ENCODE results near the gene THAP9.
A peak's percentile ranks its signal among the peaks of the same experiment; 100 is the strongest.
"Not testable (repeated sequence)": the region's sequence is repeated elsewhere in the genome, so short reads cannot be mapped to it uniquely, and the experiment has no call there.

THAP9 gene, protein sequence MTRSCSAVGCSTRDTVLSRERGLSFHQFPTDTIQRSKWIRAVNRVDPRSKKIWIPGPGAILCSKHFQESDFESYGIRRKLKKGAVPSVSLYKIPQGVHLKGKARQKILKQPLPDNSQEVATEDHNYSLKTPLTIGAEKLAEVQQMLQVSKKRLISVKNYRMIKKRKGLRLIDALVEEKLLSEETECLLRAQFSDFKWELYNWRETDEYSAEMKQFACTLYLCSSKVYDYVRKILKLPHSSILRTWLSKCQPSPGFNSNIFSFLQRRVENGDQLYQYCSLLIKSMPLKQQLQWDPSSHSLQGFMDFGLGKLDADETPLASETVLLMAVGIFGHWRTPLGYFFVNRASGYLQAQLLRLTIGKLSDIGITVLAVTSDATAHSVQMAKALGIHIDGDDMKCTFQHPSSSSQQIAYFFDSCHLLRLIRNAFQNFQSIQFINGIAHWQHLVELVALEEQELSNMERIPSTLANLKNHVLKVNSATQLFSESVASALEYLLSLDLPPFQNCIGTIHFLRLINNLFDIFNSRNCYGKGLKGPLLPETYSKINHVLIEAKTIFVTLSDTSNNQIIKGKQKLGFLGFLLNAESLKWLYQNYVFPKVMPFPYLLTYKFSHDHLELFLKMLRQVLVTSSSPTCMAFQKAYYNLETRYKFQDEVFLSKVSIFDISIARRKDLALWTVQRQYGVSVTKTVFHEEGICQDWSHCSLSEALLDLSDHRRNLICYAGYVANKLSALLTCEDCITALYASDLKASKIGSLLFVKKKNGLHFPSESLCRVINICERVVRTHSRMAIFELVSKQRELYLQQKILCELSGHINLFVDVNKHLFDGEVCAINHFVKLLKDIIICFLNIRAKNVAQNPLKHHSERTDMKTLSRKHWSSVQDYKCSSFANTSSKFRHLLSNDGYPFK

DNA sequence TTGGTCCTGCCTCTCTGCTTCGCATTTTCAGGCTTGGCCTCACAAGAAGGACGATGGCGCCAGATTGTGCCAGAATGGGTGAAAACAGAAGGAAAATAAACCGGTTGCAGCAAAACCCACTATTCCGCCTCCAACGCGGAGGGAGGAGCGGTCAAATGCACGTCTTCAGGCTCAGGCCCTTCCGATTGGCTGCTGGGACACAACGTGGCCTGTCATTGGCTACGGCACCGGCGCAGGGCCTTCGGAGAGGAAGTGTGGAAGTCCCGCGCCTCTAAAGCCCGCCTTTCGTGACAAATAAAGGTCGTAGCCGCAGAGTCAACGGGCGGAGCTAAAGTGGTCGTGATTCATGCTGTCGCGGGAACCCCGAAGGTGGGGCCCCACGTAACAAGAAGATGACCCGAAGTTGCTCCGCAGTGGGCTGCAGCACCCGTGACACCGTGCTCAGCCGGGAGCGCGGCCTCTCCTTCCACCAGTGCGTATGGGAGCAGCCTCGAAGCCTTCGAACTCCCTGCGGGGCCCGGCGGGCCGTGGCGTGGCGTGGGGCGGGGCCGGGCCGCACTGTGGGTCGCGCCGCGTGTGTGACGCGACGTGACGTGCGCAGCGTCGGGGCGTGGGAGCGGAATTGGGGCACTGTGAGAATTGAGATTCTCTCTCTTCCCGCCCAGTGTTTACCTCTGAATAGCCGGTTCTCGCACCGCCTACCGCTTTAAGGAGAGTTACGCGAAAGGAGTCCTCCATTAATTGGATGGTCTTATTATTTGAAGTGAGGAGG is at the start of gene THAP9:
Gene THAP9, plus strand, starts transcription at position 325 of the 772 bp plus-strand sequence. Its CDS starts 68 bp downstream, at position 393.
- DNase-seq: peak; percentile 99

DNA sequence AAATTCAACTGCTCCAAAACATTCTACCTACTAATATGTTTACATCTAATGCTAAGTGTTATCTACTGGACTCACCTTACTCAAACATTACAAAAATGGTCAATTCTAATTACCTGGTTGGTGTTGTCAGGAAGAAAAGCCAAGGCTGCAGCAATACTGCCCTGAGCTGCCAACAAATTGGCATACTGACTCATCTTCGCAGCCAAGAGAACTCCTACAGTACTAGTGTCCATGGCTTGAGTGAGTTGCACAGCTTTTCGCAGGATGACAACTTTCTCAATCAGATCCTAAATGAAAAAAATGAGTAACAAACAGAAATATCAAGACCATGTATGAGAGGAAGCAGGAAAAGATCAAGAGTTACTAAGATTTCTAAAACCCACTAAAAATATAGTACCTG is 49.2 kb upstream of the THAP9 start:
- no peak for DNase-seq

DNA sequence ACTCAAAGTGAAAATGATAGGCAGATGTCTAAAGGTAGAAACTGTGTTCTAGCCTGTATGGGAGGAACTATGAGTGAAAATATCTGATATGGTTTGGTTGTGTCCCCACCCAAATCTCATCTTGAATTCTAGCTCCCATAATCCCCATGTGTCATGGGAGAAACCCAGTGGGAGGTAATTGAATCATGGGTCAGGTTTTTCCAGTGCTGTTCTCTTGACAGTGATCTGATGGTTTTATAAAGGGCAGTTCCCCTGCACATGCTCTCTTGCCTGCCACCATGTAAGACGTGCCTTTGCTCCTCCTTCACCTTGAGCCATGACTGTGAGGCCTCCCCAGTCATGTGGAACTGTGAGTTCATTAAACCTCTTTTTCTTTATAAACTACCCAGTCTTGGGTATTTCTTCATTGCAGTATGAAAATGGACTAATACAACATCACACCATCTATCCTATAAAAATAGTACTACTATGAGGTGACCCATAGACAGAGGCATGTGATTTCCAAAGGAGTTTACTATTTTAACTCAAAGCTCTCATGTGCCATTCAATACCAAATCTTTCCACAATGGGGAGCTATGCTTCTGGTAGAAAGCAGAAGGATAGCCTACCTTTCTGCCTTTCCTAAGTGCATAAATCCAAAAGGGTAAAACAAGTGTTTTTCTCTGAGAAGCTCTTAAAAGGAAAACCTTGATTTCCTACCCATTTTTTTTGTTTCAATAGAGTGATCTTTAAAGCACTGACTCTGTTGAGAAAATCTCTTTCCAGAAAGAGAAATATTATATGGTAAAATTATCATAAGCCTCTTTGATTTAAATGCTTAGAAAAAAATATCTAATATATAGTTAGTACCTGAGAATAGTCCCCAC is 48.4 kb upstream of the THAP9 start:
- peak in 1 of 2 donors; percentile 62 for DNase-seq

DNA sequence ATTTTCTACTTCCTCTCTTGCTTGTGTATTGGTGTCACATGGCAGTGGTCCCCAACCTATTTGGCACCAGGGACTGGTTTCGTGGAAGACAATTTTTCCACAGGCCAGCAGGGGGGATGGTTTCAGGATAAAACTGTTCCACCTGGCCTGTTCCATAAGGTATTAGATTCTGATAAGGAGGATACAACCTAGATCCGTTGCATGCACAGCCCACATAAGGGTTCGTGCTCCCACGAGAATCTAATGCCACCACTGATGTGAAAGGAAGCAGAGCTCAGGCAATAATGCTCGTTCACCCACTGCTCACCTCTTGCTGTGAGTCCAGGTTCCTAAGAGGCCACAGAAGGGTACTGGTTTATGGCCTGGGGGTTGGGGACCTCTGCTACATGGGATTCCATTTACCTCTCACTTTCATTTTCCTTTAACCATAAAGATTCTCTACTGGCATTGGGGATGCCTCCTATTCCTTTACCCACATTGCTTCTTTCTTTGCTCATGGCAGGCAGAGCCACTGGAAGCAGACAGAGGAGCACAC is 47.7 kb upstream of the THAP9 start:
- DNase-seq: no peak

DNA sequence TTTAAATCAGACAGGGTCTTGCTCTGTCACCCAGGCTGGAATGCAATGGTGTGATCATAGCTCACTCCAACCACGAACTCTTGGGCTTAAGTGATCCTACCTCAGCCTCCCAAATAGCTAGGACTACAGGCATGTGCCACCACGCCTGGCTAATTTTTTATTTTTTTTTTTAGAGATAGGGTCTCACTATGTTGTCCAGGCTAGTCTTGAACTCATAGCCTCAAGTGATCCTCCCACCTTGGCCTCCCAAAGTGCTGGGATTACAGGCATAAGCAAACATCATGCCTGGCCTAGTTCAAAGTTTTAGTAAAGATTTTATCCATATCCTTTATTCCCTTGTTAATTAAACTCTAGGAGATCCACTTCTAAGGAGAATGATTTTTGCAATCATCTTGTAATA is 40.0 kb upstream of the THAP9 start:
- DNase-seq: not testable (repeated sequence)

DNA sequence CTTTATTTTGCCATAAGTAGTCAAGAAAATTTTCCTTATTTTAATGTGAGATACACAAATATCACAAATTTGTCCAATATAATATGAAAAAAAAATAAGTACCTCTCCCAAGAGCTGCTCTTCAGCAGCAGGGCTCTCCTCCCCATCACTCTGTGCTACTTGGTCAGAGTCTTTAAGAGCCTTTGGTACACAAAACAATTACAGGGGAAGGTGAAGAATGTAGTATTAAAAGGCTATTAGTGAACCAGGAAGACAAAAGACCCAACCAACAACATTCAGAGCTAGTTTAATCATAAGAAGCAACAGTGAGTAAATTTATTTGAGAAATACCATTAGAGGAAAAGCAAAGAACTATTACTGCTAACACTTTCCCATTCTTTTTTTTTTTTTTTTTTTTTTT is 39.0 kb upstream of the THAP9 start:
- DNase-seq: no peak

DNA sequence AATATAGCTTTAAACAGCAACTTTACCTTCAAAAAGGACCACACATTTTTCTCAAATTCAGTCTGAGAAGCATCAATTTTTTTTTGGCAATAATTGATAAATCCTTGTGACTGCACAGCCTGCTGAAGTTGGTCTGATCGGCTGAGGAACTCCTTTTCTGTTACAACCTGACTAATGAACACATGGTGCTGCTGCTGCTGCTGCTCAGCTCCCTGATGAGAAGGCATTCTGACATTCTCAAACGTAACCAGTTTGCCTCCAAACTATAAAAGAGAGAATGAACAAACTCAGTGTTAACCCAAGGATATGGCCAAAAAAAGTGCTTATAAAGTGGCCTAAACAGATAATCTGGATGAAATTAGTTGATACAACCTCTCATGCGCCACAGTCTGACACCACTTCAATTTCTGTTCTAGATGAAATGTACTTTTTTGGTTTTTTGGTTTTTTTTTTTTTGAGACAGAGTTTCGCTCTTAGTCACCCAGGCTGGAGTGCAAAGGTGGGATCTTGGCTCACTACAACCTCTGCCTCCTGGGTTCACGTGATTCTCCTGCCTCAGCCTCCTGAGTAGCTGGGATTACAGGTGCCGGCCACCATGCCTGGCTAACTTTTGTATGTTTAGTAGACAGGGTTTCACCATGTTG is 36.1 kb upstream of the THAP9 start:
- DNase-seq: no peak

DNA sequence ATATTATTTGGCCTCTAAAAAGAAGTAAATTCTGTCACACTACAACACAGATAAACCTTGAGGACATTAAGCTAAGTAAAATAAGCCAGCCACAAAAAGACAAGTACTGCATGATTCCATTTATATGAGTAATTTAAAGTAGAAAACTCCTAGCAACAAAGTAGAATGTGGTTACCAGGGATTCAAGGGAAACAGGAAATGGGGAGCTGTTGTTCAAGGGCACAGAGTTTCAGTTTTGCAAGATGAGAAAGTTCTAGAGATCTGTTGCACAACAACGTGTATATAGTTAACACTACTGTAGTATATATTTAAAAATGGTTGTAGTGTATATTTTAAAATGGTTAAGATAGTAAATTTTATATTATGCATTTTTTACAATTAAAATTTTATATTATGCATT is 34.9 kb upstream of the THAP9 start:
- DNase-seq: peak; percentile 25 to 56

DNA sequence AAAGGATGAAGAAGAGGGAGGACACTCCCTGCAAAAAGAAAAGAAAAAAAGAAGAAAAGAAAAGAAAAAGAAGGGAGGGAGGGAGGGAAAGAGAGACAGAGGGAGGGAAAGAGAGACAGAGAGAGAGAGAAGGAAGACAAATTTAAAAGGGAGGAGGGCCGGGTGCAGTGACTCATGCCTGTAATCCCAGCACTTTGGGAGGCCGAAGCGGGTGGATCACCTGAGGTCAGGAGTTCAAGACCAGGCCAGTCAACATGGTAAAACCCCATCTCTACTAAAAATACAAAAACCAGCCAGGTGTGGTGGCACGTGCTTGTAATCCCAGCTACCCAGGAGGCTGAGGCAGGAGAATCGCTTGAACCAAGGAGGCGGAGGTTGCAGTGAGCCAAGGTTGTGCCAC is 34.5 kb upstream of the THAP9 start:
- not testable (repeated sequence) for DNase-seq

DNA sequence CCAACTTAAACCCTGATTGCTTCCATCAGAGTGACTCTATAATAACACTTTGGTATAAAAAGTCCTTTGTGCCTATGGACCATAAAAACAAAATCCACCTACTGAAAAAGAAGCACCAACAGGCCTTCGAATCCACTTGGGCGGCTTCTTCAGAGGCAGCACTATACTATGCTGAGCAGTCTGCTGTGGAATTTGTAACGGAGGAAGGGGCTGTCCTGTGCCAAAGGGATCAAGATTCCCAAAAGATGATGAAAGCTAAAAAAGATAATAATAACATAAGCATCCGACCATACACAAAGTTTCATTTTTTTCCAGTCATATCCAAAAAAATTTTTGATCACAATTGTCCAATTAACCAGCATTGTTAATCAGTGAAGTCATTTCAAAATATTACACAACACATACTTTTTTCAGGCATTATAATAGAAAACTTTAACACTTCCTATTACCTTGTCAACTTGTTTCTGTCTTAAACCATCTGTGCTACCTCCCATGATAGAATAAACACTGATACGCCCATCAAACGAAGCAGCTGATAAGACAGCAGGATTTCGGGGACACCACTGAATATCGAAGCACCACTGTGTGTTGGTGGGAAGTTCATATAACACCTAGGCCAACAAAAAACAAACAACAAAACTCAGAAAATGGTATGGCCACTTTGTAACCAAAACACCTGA is 33.7 kb upstream of the THAP9 start:
- no peak for DNase-seq

DNA sequence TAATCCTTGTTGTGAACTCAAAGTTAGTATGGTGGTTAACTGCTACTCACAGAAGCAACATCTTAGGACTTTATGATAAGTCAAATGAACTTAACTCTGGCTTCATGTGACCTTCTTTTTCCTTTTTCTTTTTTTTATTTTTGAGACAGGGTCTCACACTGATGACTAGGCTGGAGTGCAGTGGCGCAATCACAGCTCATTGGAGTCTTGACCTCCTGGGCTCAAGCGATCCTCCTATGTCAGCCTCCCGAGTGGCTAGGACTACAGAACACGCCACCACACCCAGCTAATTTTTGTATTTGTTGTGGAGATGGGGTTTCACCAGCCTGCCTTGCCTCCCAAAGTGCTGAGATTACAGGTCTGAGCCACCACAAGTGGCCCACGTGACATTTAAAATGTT is 32.0 kb upstream of the THAP9 start:
- no peak for DNase-seq

DNA sequence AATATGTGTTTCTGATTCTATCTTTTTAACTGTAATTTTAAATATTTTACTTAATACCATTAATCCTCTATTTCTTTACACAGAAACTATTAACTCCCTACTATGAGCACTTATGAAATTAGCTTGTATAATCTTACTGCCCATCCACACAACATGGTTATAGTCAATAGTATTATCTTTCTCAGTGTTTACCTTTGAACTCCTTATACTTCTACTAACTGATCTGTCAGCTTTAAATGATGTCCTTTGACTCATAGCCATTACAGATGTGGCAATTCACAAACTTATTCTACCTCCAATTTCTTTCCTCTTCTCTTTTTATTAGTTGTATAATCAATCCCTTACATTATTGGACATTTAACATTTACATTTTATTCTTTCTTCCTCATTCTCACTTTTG is 15.1 kb upstream of the THAP9 start:
- no peak for DNase-seq

DNA sequence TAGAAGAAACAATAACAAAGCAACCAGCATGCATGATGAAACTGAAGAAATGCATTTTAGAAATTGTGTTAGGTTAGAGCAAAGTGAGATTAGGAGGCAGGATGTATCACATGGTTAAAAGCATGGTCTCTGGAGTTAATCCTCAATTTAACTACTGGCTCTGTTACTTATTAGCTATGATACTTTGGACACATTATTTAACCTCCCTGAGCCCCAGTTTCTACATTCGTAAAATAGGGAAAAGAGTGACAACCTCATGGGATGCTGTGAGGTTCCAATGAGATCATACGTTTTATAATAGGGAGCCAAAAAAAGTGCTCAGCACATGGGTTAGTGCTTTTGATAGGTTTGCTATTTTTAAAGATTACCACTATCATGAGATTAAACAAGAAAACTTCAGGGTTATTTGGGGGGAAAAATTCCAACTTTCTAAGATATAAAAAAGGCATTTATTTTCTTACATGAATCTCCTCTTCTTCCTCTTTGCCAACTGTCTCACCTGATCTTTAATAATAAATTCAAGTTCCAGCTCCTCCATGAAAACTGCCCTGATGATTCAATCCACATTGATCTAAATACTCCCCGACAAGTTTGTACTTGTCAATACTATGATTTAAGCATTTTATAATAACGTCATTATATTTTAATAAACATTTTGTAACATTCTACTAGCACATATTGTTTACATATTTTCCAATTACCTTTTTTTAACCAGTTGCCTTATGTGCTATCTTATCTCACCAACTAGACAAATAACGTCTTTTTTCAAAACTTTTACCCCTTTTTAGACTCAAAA is 14.2 kb upstream of the THAP9 start:
- DNase-seq: no peak

DNA sequence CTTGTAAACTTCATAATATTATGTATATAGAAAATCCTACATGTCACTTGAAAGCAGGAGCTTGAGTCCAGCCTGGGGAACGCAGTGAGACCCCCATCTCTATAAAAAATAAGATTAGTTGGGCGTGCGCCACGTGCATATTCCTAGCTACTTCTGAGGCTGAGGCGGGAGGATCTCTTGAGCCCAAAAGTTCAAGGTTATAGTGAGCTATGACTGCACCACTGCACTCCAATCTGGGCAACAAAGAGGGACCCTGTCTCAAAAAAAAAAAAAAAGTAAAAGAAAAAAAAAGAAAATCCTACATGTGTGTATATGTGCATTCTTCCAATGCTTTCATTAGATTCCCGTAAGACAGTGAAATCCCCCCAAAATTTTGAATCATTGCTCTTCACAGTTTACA is 11.2 kb upstream of the THAP9 start:
- no peak for DNase-seq

DNA sequence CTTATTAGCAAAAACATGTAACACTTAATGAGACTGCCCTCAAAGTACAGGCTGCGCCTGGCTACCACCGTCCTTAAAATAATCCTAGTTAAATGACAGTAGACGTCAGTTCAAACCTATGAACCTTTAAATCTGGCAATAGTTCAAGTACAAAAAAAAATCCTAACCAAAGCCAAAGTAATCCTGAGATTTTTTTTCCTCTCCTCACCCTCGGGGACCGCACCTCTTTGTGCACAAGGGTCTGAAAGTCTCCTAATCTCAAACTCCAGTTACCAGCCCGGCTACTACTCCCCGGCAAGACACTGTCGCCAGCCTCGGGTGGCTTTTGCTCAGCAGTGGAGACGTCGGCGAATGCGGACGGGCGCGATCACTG is 10.0 kb upstream of the THAP9 start:
- no peak for DNase-seq

DNA sequence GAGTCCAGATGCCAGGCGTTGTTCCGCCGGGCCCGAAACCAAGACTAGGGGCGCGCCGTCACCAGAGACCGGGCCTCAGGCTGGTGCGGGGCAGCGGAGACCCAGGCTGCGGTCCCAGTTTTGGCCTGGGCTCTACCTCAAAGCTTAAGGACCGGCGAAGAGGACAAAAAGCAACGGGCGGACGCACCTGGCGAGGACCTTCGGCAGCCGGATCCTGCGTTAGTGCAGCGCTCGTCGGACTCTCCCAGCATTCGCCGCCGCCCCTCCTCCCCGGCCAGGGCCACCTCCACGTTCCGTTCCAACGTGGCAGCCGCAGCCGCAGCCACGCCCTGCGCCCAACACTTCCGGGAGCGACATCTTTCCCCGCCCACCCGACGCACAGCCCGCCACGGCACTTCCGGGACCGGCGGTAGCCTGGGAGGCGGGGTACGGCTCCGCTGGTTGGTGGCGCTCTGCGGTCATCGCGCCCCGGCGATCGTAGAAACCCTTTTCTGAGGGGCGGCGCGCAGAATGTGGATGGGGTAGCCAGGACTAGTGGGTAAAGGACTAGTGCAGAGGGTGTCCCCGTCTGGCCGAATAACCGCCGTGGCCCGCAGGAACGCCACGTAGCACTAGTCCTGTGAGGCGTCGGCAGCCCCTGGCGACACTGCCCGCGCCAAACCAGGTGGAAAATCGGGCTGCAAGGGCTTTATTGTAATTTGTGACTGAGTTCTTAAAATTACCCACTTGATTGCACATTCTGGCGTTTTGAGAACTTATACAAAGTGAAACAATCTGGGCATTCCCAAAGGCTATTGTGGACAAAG is 9.4 kb upstream of the THAP9 start, which contains the start of gene SEC31A:
Gene SEC31A, minus strand, starts transcription at position 253 of the 806 bp plus-strand sequence. CDS start 9,217 bp downstream, outside the sequence.
- peak; percentile 94 to 97 for DNase-seq

DNA sequence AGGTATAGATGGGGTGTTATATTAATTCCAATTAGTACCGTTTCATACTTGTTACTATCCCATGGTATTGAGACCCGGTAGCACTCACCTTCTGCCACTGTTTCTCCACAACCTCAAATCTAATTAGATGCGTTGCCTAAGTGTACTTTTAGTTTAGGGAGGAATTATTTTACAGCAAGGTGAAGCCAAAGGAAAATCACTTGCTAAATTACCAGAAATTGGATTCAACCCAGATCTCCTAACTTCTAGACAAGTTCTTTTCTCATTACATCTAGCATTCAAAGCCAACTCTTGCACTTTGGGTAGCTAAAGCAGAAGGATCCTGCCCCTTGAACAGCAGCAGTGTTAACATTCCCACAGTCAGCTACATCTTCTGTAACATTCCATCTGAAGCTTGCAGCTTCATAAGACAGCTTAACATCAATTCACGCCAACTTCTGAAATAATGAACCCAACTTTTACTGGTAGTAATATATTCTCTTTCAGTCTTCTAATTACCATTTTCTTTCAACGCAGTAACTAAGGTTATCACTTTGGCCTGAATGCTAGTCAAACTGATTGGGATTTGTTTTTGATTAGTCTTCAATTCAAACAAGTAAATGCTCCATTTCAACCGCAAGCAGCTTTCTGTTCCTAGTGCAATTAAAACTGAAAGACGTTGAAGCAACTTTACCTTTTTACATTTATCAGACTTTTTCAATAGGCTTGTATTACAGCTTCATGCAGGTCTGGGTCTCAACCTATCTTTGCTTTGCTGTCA is 8.6 kb upstream of the THAP9 start:
- no peak for DNase-seq

DNA sequence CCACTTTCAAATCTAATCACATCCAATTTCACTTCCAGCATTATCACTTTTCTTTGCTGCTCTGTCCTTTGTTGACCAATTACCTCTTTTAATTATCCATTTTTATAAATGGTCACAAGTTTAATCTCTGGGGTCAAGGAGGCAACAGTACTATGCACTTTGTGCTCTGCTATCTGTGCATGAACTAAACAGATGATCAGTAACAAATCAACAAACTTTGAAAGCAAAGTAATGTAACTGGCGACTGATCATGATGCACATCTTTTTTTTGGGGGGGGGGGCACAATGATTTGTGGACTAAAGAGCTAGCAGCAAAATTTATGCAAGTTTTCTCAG is 8.1 kb upstream of the THAP9 start:
- no peak for DNase-seq

Measured in CD4-positive, alpha-beta T cell treated with Interferon alpha-2 for 1 hour (primary cell).